K562 (cell line): ENCODE results near the gene SIRT3. TPM values are rescaled to one million over a fixed set of nuclear protein-coding genes. Genes with fewer than 3 reads are reported as not detected.

Experiments
- ATAC-seq: fragments of 200-7000 bp; cut with Tn5 transposase; 3 replicates; pipeline ENCODE4 v1.9.1; 2020; ENCODE audit warnings: moderate library complexity
- BruUV-seq: library from RNA; stranded (reverse); fragments of 400-500 nt; replicated peaks from 2 replicates; lab custom pipeline; 2021; lab: Mats Ljungman, UMichigan
- CTCF ChIA-PET: fragments of 300-600 bp; formaldehyde crosslinking; extraction: SDS; loops from one replicate; lab custom pipeline; 2021; ENCODE audit warnings: low intra/inter-chr PET ratio; lab: Yijun Ruan, JAX
- POLR2A ChIA-PET: fragments of 300-600, 350-650 bp; sonication (Branson Sonifier 250); formaldehyde crosslinking; extraction: SDS; loops from one replicate; lab custom pipeline; 2021; ENCODE audit warnings: antibody characterized with exemption, inconsistent platforms; lab: Yijun Ruan, JAX
- DNase-seq, 4 experiments: peaks; one replicate each; pipeline versions ENCODE4 v3.0.0 to v3.0.0-alpha.2; 2011 to 2018; ENCODE audit warnings: low spot score in 3 of 4, mixed read lengths in 3 of 4; ENCODE audit errors: extremely low read depth in 1 of 4
- FAIRE-seq: peaks from 2 replicates; lab custom pipeline; 2011; peaks lifted over from hg19 to GRCh38; lab: Jason Lieb, UNC
- H2AFZ ChIP-seq: 2 replicates; pipeline ENCODE4 v1.6.0; 2011; ENCODE audit warnings: low read depth, low read length, control low read depth, inconsistent platforms
- H3K27ac ChIP-seq: fragments of 200-600 bp; 3 replicates; pipeline ENCODE4 v1.8.0; 2011; ENCODE audit warnings: low read depth, mild to moderate bottlenecking, control low read depth, inconsistent platforms, low read length, moderate library complexity, mixed read lengths; ENCODE audit errors: extremely low read depth
- H3K27me3 ChIP-seq, 2 experiments: fragments of 300-600 bp in 1 of 2; 2 replicates in 1 of 2; 3 replicates in 1 of 2; pipeline versions ENCODE4 v1.6.0 to v1.8.0; 2011; ENCODE audit warnings: inconsistent platforms in 2 of 2, low read length in 2 of 2, mild to moderate bottlenecking in 1 of 2, mixed read lengths in 1 of 2, moderate library complexity in 1 of 2; ENCODE audit not compliant: control insufficient read depth in 2 of 2, insufficient read depth in 2 of 2
- H3K36me3 ChIP-seq: fragments of 300-600 bp; 3 replicates; pipeline ENCODE4 v1.8.0; 2011; ENCODE audit warnings: mild to moderate bottlenecking, low read length, inconsistent platforms; ENCODE audit not compliant: control insufficient read depth, insufficient read depth
- H3K4me1 ChIP-seq, 2 experiments: fragments of 200-600 bp in 1 of 2; replicated peaks in 1 of 2; 2 replicates in 1 of 2; 3 replicates in 1 of 2; pipeline versions ENCODE4 v1.5.1 to v1.8.0; 2011; ENCODE audit warnings: inconsistent platforms in 2 of 2, low read length in 2 of 2, mild to moderate bottlenecking in 1 of 2, mixed read lengths in 1 of 2, moderate library complexity in 1 of 2; ENCODE audit not compliant: control insufficient read depth in 2 of 2, insufficient read depth in 2 of 2
- H3K4me2 ChIP-seq: 2 replicates; pipeline ENCODE4 v1.6.1; 2011; ENCODE audit warnings: low read length, control low read depth, inconsistent platforms, mixed read lengths; ENCODE audit not compliant: insufficient read depth
- H3K4me3 ChIP-seq: fragments of 200-600 bp; sonication (generic), shearing (Covaris generic); 2 replicates; pipeline ENCODE4 v1.5.1; 2016; ENCODE audit warnings: control low read depth, inconsistent platforms
- H3K79me2 ChIP-seq: fragments of 200-600 bp; 3 replicates; pipeline ENCODE4 v1.8.0; 2011; ENCODE audit warnings: low read length, inconsistent platforms; ENCODE audit not compliant: control insufficient read depth, insufficient read depth
- H3K9ac ChIP-seq, 2 experiments: 2 replicates each; pipeline versions ENCODE4 v1.6.0 to v1.6.1; 2011; ENCODE audit warnings: low read depth in 2 of 2, low read length in 2 of 2, control low read depth in 1 of 2, inconsistent platforms in 1 of 2, mild to moderate bottlenecking in 1 of 2, mixed read lengths in 1 of 2; ENCODE audit not compliant: insufficient read depth in 1 of 2
- H3K9me1 ChIP-seq: one replicate; pipeline ENCODE4 v1.6.0; 2011; ENCODE audit warnings: inconsistent platforms, mild to moderate bottlenecking, low read length, moderate library complexity; ENCODE audit not compliant: control insufficient read depth, insufficient read depth
- H3K9me3 ChIP-seq: replicated peaks from 2 replicates; pipeline ENCODE4 v1.5.1; 2011; ENCODE audit warnings: low read depth, low read length, inconsistent platforms; ENCODE audit not compliant: control insufficient read depth, insufficient read depth
- H4K20me1 ChIP-seq: replicated peaks from 2 replicates; pipeline ENCODE4 v1.6.1; 2011; ENCODE audit warnings: low read length, inconsistent platforms, mixed read lengths; ENCODE audit not compliant: control insufficient read depth, insufficient read depth
- CBX3 ChIP-seq, 2 experiments: IDR thresholded peaks; 1 replicate in 1 of 2; 2 replicates in 1 of 2; pipeline ENCODE4 v1.6.1; 2012; ENCODE audit warnings: inconsistent platforms in 2 of 2, low read length in 2 of 2, borderline replicate concordance in 1 of 2, control low read depth in 1 of 2
- KHSRP ChIP-seq: fragments of 450-650 bp; IDR thresholded peaks from 2 replicates; pipeline ENCODE4 v1.6.1; 2017
- KLF6 ChIP-seq: fragments of 250-450 bp; sonication (Bioruptor Pico); IDR thresholded peaks from 2 replicates; pipeline ENCODE4 v1.4.0; 2020; ENCODE audit warnings: mild to moderate bottlenecking, moderate library complexity, borderline replicate concordance
- POLR2G ChIP-seq: fragments of 200-400 bp; formaldehyde crosslinking; IDR thresholded peaks from 2 replicates; pipeline ENCODE4 v1.6.1; 2017; ENCODE audit warnings: low read depth, mild to moderate bottlenecking, antibody characterized with exemption, low read length, moderate library complexity
- RBFOX2 ChIP-seq: fragments of 200-400 bp; formaldehyde crosslinking; IDR thresholded peaks from 2 replicates; pipeline ENCODE4 v1.6.1; 2017; ENCODE audit warnings: low read depth, mild to moderate bottlenecking, low read length, moderate library complexity
- ZNF12 ChIP-seq: sonication (generic); formaldehyde crosslinking; IDR thresholded peaks from 2 replicates; pipeline ENCODE4 v1.4.0; 2020; ENCODE audit warnings: mild to moderate bottlenecking, missing genetic modification reagents
- WGBS: fragments of 100-300 bp; shearing (Covaris generic); methylation state at CpG from one replicate; pipeline ENCODE4 v1.1.6; 2016; ENCODE audit warnings: low coverage, mixed read lengths; ENCODE audit not compliant: insufficient coverage; ENCODE audit errors: missing lambda C conversion rate; 5-methylcytosine and 5-hydroxymethylcytosine counted together
- in situ Hi-C: fragments of 300-500 bp; cut with MboI; formaldehyde crosslinking; loops from 4 replicates; pipeline ENCODE4 v1.15.0; 2018; ENCODE audit warnings: inconsistent platforms, mixed read lengths
- intact Hi-C: fragments of 100-400 bp; cut with micrococcal nuclease; formaldehyde crosslinking; loops from 2 replicates; pipeline ENCODE4 v1.14.2; 2022
- polyA plus RNA-seq, 8 experiments: library from polyadenylated mRNA; depleted of rRNA in 4 of 8; stranded (reverse) in 5 of 8; unstranded in 3 of 8; fragments of >200 nt; fragmentation: Nextera tagmentation in 2 of 8; fragmentation: Illumina TruSeq in 1 of 8; extraction: Ambion mirVana in 2 of 8; extraction: Trizol in 1 of 8; gene quantifications; 2 replicates each; pipeline versions ENCODE4 v1.2.1 to v1.2.3, GENCODE V29; 2011 to 2014; ENCODE audit warnings: inconsistent platforms in 1 of 8, missing spikeins in 1 of 8
- total RNA-seq, 7 experiments: library from RNA; depleted of rRNA in 6 of 7; stranded (reverse); fragments of >200 nt in 6 of 7; fragmentation: Illumina TruSeq in 2 of 7; extraction: Trizol in 2 of 7; gene quantifications; 2 replicates each; pipeline versions ENCODE4 v1.2.1 to v1.2.3, GENCODE V29; 2011 to 2021; ENCODE audit warnings: low replicate concordance in 1 of 7

Gene SIRT3
- total and polyA plus RNA-seq, 9 of the 15 experiments (the other 6 are each of a cell fraction or from before 2014, with no cell fraction given) = 1.9 to 27.5 (median 14.5) TPM

DNA sequence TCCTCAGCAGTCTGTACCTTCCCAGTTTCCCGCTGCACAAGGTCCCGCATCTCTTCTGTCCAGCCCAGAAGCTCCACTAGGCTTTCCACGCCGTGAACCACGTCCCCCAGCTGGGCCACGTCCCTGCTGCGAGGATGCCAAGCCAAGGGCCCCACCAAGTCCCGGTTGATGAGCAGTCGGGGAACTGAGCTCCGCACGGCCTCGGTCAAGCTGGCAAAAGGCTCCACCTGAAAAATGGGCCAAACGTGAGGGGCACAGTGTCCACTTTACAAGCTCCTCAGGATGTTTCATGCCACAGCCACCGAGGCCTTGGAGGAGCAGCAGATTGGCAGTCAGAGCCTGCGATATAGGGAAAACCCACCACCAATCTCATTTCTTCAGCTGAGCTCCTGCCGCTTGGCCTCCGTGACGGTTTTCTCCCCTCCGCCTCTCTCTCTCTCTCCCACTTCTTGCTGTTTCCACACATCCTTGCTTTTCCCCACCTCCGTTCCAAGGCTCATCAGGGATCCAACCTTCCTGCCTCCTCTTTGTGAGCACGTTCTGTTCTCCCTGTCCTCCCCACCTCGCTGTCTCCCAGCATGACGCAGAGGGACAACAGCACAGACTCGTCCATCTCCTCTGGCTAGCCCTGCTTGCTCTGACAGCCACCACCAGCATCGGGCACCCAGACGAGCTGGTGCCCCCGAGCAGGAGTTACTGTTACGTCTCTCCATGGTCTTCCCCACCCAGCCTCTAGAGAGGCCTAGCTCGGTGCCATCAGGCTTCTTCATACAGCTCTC lies 17.1 kb downstream of the SIRT3 start:
- POLR2A ChIA-PET = interaction anchor here (5.5 kb wide), 1 partner anchor 11 kb away, joined by 63 read pairs; the partner anchor contains the start of genes BET1L and RIC8A
- CTCF ChIA-PET = interaction anchor here (0.6 kb wide), 1 partner anchor 50 kb away, joined by 3 read pairs; no protein-coding TSS in a partner anchor

DNA sequence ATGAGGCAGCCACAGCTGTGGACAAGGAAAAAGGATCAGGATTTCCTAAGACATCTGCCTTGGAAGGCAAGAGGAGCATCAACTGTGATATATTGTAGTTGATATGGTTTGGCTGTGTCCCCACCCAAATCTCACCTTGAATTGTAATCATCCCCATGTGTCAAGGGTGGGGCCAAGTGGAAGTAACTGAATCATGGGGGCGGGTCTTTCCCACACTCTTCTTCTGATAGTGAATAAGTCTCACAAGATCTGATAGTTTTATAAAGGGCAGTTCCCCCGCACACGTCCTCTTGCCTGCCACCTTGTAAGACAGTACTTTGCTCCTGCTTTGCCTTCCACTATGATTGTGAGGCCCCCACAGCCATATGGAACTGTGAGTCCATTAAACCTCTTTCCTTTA lies 18.4 kb downstream of the SIRT3 start:
- ChIA-PET CTCF (no interaction called here), POLR2A (interaction anchor here (1.2 to 5.5 kb wide), 3 partner anchors 10 to 50 kb away, joined by 3 to 63 read pairs (median 5); partner anchors contain the start of genes BET1L and RIC8A)
- DNase-seq = peak in 1 of 4 experiments; percentile 50
- intact Hi-C loops (no loop called here), in situ Hi-C loops (loop anchor here (10.0 kb wide), 1 partner anchor 147 kb away; the partner anchor contains the start of gene B4GALNT4)
- no peak overlapping the region for H2AFZ ChIP-seq
- H3K79me2 ChIP-seq = no peaks in the 10 kb centered on the region
- H3K4me1 ChIP-seq = peaks cover 25 to 28% of the 10 kb centered on the region in 2 experiments; a peak in 4 of 5 replicates
- no peak overlapping the region for H3K4me2 ChIP-seq
- H3K27me3 ChIP-seq = no peaks in the 10 kb centered on the region
- peaks cover 61% of the 10 kb centered on the region; the same call in 2 of the 3 replicates for H3K36me3 ChIP-seq
- peaks cover 21% of the 10 kb centered on the region for H3K9me3 ChIP-seq
- no TSS peak for BruUV-seq
- no peak for FAIRE-seq
- WGBS = 46% methylated on average over 3 of the region's 3 CpGs
- no peak overlapping the region for H3K9ac ChIP-seq
- no peak overlapping the region for H3K4me3 ChIP-seq
- H3K9me1 ChIP-seq = no peaks in the 10 kb centered on the region
- H4K20me1 ChIP-seq = no peaks in the 10 kb centered on the region
- 0 out of 3 replicates have a peak, but pooled peaks have one; percentile 5 for ATAC-seq
- peak overlapping the region; percentile 50; the same call in 2 of the 3 replicates for H3K27ac ChIP-seq
- TF ChIP-seq CBX3 (IDR thresholded peaks at IDR 0.05; ENCODE audit: borderline replicate concordance in 1 of 2, low read length in 2 of 2) (peak in 1 of 2 experiments; percentile 31; a peak in 1 of 3 replicates), KHSRP (no peak), ZNF12 (no peak), RBFOX2 (no peak)

More for the DNA sequence above, 17.1 kb downstream of the SIRT3 start:
- H3K9ac ChIP-seq = no peak overlapping the region
- H3K27ac ChIP-seq = peak overlapping the region; percentile 22; the same call in 1 of the 3 replicates
- no peak overlapping the region for H3K4me3 ChIP-seq
- WGBS = 93% methylated on average over 26 of the region's 29 CpGs
- H4K20me1 ChIP-seq = no peaks in the 10 kb centered on the region
- no TSS peak for BruUV-seq
- no peaks in the 10 kb centered on the region for H3K27me3 ChIP-seq
- in situ Hi-C loops (loop anchor here (10.0 kb wide), 1 partner anchor 146 kb away; the partner anchor contains the start of gene B4GALNT4), intact Hi-C loops (no loop called here)
- DNase-seq (no peak), ATAC-seq (no peak), FAIRE-seq (no peak)
- H3K79me2 ChIP-seq = no peaks in the 10 kb centered on the region
- H3K4me2 ChIP-seq = no peak overlapping the region
- TF ChIP-seq KLF6 (CRISPR knock-in tag) = no peak
- TF ChIP-seq POLR2G = 0 out of 2 replicates have a peak, but pooled peaks have one; percentile 30
- H3K4me1 ChIP-seq = peaks cover 27 to 35% of the 10 kb centered on the region in 2 experiments; a peak in 4 of 5 replicates
- H3K9me3 ChIP-seq = peaks cover 21% of the 10 kb centered on the region
- H3K36me3 ChIP-seq = peaks cover 55% of the 10 kb centered on the region; the same call in 2 of the 3 replicates
- H3K9me1 ChIP-seq = no peaks in the 10 kb centered on the region
- H2AFZ ChIP-seq = no peak overlapping the region
